ENCODE data around the gene FLAD1.

FLAD1 gene

DNA sequence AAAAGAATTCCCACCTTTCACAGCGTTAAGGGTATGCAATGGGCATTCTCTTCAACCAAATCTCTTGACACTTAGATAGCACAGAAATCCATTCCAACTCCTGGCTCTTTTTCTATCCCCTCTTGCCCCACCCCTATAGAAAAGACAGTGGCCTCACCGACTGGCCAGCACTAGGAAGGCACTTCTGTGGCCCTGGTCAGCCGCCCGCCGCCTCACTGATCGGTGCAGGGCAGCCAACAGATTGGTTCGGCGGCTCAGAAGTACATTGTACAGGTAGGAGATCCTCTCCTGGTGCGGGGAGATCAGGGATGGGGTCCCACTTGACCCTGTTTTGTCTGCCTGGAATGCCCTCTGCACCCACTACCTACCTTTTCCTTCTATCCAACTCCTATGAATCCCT is 41.2 kb downstream of the FLAD1 start:
- Mint-ChIP-seq H3K9me3 (no peaks in the 10 kb centered on the region), H3K36me3 (ENCODE audit: low read depth) (no peaks in the 10 kb centered on the region), H3K27me3 (ENCODE audit: low read depth) (peaks cover 11% of the 10 kb centered on the region)

DNA sequence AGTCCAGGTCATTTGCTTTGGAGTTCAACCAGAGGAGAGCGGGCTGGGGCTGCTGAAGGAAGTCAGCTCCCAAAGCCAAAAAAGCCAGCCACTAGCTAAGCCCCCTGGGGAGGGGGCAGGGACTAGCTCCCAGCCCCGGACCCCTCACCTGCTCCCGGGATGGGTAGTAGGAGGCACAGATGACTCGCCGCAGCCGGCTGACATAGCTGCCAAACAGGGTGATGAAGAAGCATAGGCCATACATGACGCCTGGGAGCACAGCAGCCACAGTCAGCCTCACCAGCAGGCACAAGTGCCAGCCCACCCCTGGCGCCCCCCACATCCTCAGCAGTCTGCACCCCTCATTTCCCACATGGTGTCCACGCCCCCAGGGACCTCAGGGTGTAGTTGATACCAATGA is 43.0 kb downstream of the FLAD1 start:
- peaks cover 11% of the 10 kb centered on the region for H3K27me3 Mint-ChIP-seq (ENCODE audit: low read depth)
- H3K36me3 Mint-ChIP-seq (ENCODE audit: low read depth): no peaks in the 10 kb centered on the region

More for the DNA sequence above, 41.2 kb downstream of the FLAD1 start:
- no peak overlapping the region for H3K4me3 Mint-ChIP-seq
- H3K4me1 Mint-ChIP-seq: peaks cover 9% of the 10 kb centered on the region
- no peak overlapping the region for H3K27ac Mint-ChIP-seq
- TF ChIP-seq, protein P1, sequence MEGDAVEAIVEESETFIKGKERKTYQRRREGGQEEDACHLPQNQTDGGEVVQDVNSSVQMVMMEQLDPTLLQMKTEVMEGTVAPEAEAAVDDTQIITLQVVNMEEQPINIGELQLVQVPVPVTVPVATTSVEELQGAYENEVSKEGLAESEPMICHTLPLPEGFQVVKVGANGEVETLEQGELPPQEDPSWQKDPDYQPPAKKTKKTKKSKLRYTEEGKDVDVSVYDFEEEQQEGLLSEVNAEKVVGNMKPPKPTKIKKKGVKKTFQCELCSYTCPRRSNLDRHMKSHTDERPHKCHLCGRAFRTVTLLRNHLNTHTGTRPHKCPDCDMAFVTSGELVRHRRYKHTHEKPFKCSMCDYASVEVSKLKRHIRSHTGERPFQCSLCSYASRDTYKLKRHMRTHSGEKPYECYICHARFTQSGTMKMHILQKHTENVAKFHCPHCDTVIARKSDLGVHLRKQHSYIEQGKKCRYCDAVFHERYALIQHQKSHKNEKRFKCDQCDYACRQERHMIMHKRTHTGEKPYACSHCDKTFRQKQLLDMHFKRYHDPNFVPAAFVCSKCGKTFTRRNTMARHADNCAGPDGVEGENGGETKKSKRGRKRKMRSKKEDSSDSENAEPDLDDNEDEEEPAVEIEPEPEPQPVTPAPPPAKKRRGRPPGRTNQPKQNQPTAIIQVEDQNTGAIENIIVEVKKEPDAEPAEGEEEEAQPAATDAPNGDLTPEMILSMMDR (IDR thresholded peaks at IDR 0.05; ENCODE audit: unreplicated experiment in 3 of 3): no peak

DNA sequence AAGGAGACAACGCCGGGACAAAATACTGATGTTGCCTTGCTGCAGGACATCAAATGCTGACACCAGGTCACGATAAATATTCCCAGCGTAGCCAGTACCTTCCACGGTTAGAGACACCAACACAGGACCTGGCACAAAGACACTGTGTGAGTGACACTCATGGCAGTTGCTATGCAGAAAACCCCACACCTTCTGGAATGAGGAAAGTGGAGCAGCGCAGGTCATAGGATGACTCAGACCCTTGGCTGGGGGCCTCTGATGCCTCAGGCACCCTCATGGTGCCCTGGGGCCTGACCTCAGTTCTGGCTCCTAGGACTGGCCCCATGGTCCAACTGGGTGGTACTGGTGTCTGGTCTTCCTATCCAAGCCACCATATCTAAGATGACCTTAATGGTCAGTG is 43.4 kb downstream of the FLAD1 start:
- TF ChIP-seq, protein P1 (IDR thresholded peaks at IDR 0.05; ENCODE audit: unreplicated experiment in 3 of 3): no peak
- Mint-ChIP-seq H3K4me1 (no peaks in the 10 kb centered on the region), H3K27me3 (ENCODE audit: low read depth) (peaks cover 11% of the 10 kb centered on the region), H3K9me3 (no peaks in the 10 kb centered on the region), H3K4me3 (no peak overlapping the region), H3K36me3 (ENCODE audit: low read depth) (no peaks in the 10 kb centered on the region), H3K27ac (no peak overlapping the region)

More for the DNA sequence above, 43.0 kb downstream of the FLAD1 start:
- Mint-ChIP-seq H3K4me3 (no peak overlapping the region), H3K27ac (no peak overlapping the region), H3K9me3 (no peaks in the 10 kb centered on the region), H3K4me1 (no peaks in the 10 kb centered on the region)
- TF ChIP-seq, protein P1 (IDR thresholded peaks at IDR 0.05; ENCODE audit: unreplicated experiment in 3 of 3): no peak

- no peaks in the 10 kb centered on the region for H3K36me3 Mint-ChIP-seq (ENCODE audit: low read depth)
- no peaks in the 10 kb centered on the region for H3K4me1 Mint-ChIP-seq
- H3K9me3 Mint-ChIP-seq: no peaks in the 10 kb centered on the region
- no peak overlapping the region for H3K4me3 Mint-ChIP-seq
- no peak overlapping the region for H3K27ac Mint-ChIP-seq
- TF ChIP-seq, protein P1 (IDR thresholded peaks at IDR 0.05; ENCODE audit: unreplicated experiment in 3 of 3): no peak
- H3K27me3 Mint-ChIP-seq (ENCODE audit: low read depth): no peaks in the 10 kb centered on the region
Observed at GRCh38 chr1:155029513-155030242, 46.5 kb downstream of the FLAD1 start.

- H3K27ac Mint-ChIP-seq: no peak overlapping the region
- H3K27me3 Mint-ChIP-seq (ENCODE audit: low read depth): no peaks in the 10 kb centered on the region
- H3K36me3 Mint-ChIP-seq (ENCODE audit: low read depth): no peaks in the 10 kb centered on the region
- no peaks in the 10 kb centered on the region for H3K9me3 Mint-ChIP-seq
- TF ChIP-seq, protein P1 (IDR thresholded peaks at IDR 0.05; ENCODE audit: unreplicated experiment in 3 of 3): no peak
- no peaks in the 10 kb centered on the region for H3K4me1 Mint-ChIP-seq
- no peak overlapping the region for H3K4me3 Mint-ChIP-seq
Observed at GRCh38 chr1:155030243-155030795, 47.2 kb downstream of the FLAD1 start.

- no peaks in the 10 kb centered on the region for H3K4me1 Mint-ChIP-seq
Observed at GRCh38 chr1:155030899-155031298, 47.8 kb downstream of the FLAD1 start.

More at GRCh38 chr1:155030899-155031298, 47.8 kb downstream of the FLAD1 start:
- TF ChIP-seq, protein P1 (IDR thresholded peaks at IDR 0.05; ENCODE audit: unreplicated experiment in 3 of 3): no peak
- Mint-ChIP-seq H3K4me3 (no peak overlapping the region), H3K9me3 (no peaks in the 10 kb centered on the region), H3K36me3 (ENCODE audit: low read depth) (no peaks in the 10 kb centered on the region), H3K27me3 (ENCODE audit: low read depth) (no peaks in the 10 kb centered on the region), H3K27ac (no peak overlapping the region)

Measured in nephron (organoid).